Activated CD4-positive, alpha-beta T cell treated with anti-CD3 and anti-CD28 coated beads, Interleukin-10, Interleukin-2, amounts not matched to agents 100 ng/mL and 50 ng/mL, durations not matched to agents 16 hours and 8 hours (primary cell): Measurements from ENCODE around the gene CFAP54.
"Not testable (repeated sequence)": the region's sequence is repeated elsewhere in the genome, so short reads cannot be mapped to it uniquely, and the experiment has no call there.

Experiments
- DNase-seq: peaks from one replicate; pipeline ENCODE4 v3.0.0-alpha.2; 2020

CFAP54 gene

GRCh38 chr12:96635844-96636243 lies 146.5 kb downstream of the CFAP54 start:
- no peak for DNase-seq

GRCh38 chr12:96636895-96637294 lies 147.5 kb downstream of the CFAP54 start:
- no peak for DNase-seq

GRCh38 chr12:96648923-96649322 lies 159.5 kb downstream of the CFAP54 start:
- no peak for DNase-seq

- no peak for DNase-seq
These were observed 163.5 kb downstream of the CFAP54 start for GRCh38 chr12:96652870-96653269.

GRCh38 chr12:96658075-96658474 lies 168.7 kb downstream of the CFAP54 start:
- DNase-seq: no peak

- DNase-seq: no peak
These were observed 180.4 kb downstream of the CFAP54 start for GRCh38 chr12:96669786-96670185.

- no peak for DNase-seq
These were observed 181.0 kb downstream of the CFAP54 start for GRCh38 chr12:96670334-96670899.

- DNase-seq: not testable (repeated sequence)
These were observed 186.1 kb downstream of the CFAP54 start for GRCh38 chr12:96675519-96675918.

GRCh38 chr12:96677363-96677762 lies 188.0 kb downstream of the CFAP54 start:
- no peak for DNase-seq

- DNase-seq: no peak
These were observed 198.3 kb downstream of the CFAP54 start for GRCh38 chr12:96687719-96688118.

- DNase-seq: no peak
These were observed 209.1 kb downstream of the CFAP54 start for GRCh38 chr12:96698521-96698920.

GRCh38 chr12:96698965-96699364 lies 209.6 kb downstream of the CFAP54 start:
- no peak for DNase-seq

- no peak for DNase-seq
These were observed 212.5 kb downstream of the CFAP54 start for GRCh38 chr12:96701856-96702255.

GRCh38 chr12:96710127-96710745 lies 220.9 kb downstream of the CFAP54 start:
- no peak for DNase-seq

GRCh38 chr12:96711364-96711763 lies 222.0 kb downstream of the CFAP54 start:
- peak; percentile 10 for DNase-seq

- DNase-seq: no peak
These were observed 224.8 kb downstream of the CFAP54 start for GRCh38 chr12:96714199-96714598.

GRCh38 chr12:96719660-96720362 lies 230.4 kb downstream of the CFAP54 start:
- DNase-seq: peak; percentile 67

- peak; percentile 28 for DNase-seq
These were observed 231.0 kb downstream of the CFAP54 start for GRCh38 chr12:96720363-96720705.

GRCh38 chr12:96729466-96729865 lies 240.1 kb downstream of the CFAP54 start:
- not testable (repeated sequence) for DNase-seq

- DNase-seq: no peak
These were observed 240.5 kb downstream of the CFAP54 start for GRCh38 chr12:96729886-96730285.

- no peak for DNase-seq
These were observed 254.2 kb downstream of the CFAP54 start for GRCh38 chr12:96743606-96744005.

GRCh38 chr12:96749999-96750398 lies 260.6 kb downstream of the CFAP54 start:
- no peak for DNase-seq

- DNase-seq: no peak
These were observed 262.2 kb downstream of the CFAP54 start for GRCh38 chr12:96751626-96752025.

- DNase-seq: no peak
These were observed 262.8 kb downstream of the CFAP54 start for GRCh38 chr12:96752211-96752610.

- no peak for DNase-seq
These were observed 276.9 kb downstream of the CFAP54 start for GRCh38 chr12:96766232-96766631.
